NK-92 (cell line): ENCODE results near the gene SIAH3.
"Not testable (repeated sequence)": the region's sequence is repeated elsewhere in the genome, so short reads cannot be mapped to it uniquely, and the experiment has no call there.

ENCODE experiments used
- DNase-seq: peaks from one replicate; lab custom pipeline; 2025; ENCODE audit not compliant: unreplicated experiment; lab: John Stamatoyannopoulos, UW

SIAH3 gene, protein sequence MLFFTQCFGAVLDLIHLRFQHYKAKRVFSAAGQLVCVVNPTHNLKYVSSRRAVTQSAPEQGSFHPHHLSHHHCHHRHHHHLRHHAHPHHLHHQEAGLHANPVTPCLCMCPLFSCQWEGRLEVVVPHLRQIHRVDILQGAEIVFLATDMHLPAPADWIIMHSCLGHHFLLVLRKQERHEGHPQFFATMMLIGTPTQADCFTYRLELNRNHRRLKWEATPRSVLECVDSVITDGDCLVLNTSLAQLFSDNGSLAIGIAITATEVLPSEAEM

GRCh38 chr13:45851171-45851921 lies at the start of gene SIAH3:
Gene SIAH3, minus strand, starts transcription at chr13:45851753. Its CDS starts 124 bp downstream, at chr13:45851629.
- DNase-seq: no peak

DNA sequence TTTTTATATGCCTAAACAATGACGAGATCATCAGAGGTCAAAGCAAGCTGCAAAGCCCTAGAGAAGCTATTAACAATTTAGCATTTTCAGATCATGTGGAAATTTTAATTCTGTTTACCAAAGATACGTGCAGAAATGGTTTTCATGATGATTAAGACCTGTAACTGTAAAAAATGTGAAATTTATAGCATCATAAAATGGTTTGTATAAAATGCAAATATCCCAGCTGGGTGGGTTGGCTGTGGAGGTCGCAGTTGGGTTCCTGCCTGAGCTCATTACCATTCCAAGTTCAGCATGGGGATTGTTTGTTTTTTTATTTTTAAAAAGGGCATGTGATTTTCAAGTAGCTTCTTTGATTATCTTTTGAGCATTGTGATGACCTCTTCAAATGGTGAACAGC lies 47.9 kb upstream of the SIAH3 start:
- no peak for DNase-seq

DNA sequence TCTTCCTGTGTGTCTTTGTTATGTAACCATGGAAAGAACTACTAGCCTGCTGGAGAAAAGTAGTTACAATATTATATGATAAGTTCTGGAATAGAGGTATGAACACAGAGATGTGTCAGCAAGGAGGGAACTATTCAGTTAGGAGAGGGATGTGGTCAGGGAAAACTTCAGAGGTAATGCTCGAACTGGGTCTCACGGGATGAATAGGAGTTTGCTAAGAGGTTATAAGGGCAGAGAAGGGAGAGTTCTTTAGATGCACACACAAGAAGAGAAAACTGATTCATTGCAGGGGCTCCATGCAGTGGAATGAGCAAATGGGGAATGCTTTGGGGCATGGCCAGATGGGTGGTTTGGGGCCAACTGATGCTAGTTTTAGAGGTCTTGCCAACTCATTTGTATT lies 46.0 kb upstream of the SIAH3 start:
- no peak for DNase-seq

- no peak for DNase-seq
Measured at GRCh38 chr13:45896285-45896684, 44.7 kb upstream of the SIAH3 start.

GRCh38 chr13:45895881-45896280 lies 44.3 kb upstream of the SIAH3 start:
- DNase-seq: no peak

DNA sequence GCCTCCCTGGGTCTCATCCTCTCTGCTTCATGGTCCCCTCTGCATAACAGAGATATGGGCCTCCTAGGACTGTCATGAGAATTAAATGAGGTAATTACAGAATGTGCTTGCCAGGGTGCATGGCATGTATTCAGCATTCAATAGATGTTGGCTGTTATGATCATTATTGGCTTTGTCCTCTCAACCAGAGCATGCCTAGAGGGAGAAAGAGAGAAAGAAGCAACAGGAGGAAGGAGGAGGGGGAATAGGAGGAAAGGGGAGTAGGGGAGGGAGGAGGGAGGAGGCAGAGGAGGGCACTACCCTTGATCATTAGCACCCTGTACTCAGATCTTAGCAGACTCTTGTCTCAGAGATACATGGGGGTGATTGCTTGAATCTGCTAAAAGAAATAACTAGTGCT lies 41.0 kb upstream of the SIAH3 start:
- no peak for DNase-seq

DNA sequence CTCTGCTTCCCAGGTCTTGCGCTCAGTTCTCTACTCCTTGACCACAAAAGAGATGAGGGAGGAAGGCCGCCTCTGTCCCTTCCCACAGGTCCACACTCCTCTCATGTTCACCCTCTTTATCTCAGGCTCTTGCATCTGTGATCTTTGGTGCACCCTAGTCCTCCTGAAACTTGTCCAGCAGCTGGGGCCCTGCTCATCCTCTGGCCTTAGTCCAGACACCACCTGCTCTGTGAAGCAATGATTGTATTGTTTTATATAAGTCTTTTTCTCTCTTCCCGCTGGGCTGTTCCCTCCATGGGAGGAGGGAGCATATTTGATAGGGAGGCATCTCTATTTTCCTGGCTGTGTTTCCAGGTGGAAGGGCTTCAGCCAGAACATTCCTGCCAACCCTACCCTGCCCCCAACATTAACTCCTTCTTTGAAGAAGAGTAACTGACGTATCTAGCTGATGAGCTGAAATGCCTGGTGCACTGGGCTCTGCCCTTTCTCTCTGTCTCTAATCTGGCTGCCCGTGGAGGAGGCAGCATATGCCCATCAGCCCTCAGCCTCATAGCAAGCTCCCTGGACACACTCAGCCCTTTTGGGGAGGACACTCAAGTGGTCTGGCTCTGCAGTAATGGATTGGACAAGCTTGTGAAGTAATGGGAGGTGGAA lies 38.2 kb upstream of the SIAH3 start:
- no peak for DNase-seq

DNA sequence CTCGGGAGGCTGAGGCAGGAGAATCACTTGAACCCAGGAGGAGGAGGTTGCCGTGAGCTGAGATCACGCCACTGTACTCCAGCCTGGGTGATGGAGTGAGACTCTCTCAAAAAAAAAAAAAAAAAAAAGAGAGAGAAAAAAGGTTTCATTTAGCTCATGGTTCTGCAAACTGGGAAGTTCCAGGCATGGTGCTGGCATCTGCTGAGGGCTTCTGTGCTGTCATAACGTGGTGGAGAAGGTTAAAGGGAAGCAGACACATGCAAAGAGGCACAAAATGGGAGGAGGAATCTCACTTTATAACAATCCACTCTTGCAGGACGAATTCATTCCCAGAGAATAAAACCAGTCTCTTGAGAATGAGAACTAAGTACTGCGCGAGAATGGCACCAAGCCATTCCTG lies 34.9 kb upstream of the SIAH3 start:
- no peak for DNase-seq

DNA sequence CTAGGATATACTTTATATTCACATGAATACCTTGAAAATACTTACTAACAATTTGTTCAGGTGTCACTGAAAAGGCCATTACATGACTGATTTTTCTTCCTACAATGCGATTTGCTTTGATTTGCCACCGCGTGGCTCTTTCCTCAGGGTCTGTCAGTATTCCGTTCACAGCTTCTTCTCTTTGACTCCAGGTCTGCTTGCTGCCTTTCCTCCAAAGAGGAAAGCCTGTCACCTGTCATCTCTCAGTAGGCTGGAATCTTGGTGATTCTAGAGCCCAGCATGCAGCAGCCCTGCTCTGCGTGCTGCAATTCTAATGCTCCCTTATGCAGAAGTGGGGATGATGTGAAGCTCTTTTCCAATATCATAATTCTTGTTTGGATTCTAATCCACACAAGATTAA lies 33.6 kb upstream of the SIAH3 start:
- DNase-seq: no peak

DNA sequence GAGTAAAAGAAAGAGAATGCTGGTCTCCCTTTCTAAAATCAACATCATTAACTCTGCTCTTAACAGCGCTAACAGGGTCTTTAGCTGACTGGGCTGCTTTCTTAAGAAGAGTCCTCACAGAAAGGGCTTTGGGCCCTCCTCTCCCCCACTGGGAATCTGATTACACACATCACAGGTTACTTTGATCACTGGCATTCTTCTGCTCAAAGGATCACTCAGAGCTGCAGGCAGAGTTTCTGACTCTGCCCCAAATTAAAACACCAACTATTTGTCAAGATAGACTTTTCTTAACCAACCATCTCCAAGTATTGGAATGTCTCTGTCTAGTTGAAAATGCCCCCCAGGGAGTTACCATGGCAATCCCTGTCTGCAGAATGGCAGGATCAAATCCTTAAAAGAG lies 31.1 kb upstream of the SIAH3 start:
- DNase-seq: no peak

- no peak for DNase-seq
Measured at GRCh38 chr13:45881353-45881752, 29.8 kb upstream of the SIAH3 start.

- DNase-seq: no peak
Measured at GRCh38 chr13:45880242-45880641, 28.7 kb upstream of the SIAH3 start.

DNA sequence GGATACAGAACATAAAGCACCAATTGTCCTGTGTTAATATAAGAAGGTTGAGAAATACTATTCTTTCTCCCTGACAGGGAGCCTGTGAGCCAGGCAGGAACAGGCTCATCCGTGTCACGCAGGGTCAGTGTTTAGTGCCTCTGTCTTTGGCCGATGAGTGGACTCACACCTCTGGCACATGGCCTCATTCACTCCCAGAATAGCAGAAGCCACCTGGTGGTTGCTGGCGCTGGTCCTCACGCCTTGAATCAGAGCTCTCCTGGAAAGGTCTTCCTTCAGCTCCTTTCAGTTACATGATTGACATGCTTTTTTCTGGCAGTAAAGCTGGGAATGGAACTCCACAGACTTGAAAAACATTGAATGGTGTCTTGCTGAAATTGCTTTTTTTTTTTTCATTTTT lies 28.1 kb upstream of the SIAH3 start:
- DNase-seq: no peak

DNA sequence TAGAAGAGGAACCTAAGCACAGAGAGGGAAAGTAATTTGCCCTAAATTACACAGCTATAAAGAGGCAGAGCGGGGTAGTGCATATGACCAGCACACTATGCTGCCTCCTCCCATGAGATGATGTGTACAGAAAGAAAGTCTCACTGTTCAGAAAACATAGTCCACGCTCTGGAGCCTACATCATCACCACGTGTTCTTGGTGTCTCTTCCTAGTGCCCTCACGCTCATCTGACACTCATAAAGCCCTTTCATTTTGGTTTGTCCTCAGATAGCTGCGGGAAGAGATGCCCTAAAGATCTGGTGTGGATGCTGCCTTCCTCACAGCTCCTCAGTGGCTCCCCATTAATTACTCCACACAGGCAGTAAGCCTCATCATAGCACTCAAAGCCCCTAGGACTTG lies 27.4 kb upstream of the SIAH3 start:
- DNase-seq: no peak

GRCh38 chr13:45876781-45877180 lies 25.2 kb upstream of the SIAH3 start:
- DNase-seq: no peak

- no peak for DNase-seq
Measured at GRCh38 chr13:45875951-45876350, 24.4 kb upstream of the SIAH3 start.

DNA sequence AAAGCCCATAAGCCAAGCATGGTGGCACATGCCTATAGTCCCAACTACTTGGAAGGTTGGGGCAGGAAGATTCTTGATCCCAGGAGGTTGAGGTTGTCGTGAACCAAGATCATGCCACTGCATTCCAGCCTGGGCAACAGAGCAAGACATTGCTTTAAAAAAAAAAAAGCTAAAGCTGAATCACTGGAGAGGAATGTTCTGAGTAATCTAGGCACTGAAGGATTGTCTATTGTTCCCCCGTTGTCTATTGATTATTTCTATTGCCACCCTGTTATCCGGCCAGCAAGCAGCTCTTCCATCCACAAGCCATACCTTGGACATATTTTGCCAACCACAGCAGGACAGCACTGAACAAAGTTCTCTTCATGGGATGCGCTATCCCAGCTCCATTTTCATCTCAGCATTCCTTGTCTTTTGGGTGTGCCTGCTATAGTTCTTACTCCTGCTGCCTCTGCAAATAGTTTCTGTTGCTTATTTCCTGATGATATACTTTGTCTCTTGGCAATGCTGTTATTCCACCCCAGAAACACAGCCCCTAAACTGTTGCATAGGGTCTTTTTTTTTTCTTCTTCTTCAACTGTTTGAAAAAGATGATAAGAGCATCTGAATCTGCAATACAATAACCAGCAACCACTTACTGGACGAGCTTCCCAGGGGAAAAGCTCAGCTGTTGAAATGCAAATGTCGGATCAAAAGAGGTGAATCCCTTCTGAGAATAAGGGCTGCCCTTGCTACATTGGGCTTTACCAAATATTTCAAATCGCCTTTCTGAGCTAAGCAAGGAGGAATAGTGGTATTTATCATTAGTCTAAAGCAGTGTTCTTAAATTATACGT lies 22.2 kb upstream of the SIAH3 start:
- no peak for DNase-seq

DNA sequence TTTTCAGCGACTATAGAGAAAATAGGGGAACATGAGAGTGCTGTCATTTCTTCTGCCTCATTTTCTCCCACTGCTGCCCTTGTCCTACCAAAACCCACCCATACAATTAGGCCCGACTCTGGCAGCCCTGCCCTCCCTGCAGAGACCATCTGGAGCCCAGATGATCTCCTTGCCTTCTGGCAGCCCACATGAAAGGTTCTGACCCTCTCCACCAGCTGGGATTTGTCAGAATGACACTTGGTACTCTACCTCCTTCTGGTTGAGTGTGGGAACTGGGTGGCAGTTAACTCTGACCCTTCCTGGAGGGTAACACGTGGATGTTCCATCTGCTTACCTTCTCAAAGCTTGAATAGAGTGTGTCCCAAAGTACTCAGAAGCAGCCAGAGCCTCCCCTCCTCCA lies 21.0 kb upstream of the SIAH3 start:
- no peak for DNase-seq

GRCh38 chr13:45871201-45871600 lies 19.6 kb upstream of the SIAH3 start:
- DNase-seq: not testable (repeated sequence)

- DNase-seq: no peak
Measured at GRCh38 chr13:45870232-45870631, 18.7 kb upstream of the SIAH3 start.

DNA sequence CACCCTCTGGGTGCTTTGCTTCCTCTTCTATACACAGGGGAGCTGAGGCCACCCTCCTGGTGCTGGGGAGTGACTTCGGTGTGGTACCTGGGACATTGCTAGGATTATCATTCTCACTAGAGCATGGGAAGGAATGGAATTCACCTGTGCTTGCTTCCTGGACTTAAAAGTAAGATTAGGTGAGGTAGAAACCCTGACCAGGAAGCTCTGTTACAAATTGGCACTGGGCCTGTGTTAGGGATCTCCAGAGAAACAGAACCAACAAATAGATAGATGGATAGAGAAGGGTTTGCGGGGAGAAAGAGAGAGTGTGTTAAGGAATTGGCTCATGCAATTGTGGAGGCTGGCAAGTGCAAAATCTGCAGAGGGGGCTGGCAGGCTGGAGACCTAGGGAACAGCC lies 13.9 kb upstream of the SIAH3 start:
- DNase-seq: no peak
